GM19351 (cell line): ENCODE measurements around the gene NAA11.
A peak's percentile ranks its signal among the peaks of the same experiment; 100 is the strongest.
"Not testable (repeated sequence)": the region's sequence is repeated elsewhere in the genome, so short reads cannot be mapped to it uniquely, and the experiment has no call there.

Experiments used
- ATAC-seq: cut with Tn5 transposase; IDR thresholded peaks from one replicate; pipeline ENCODE4 v1.9.1; 2021; ENCODE audit warnings: mild to moderate bottlenecking, moderate library complexity; ENCODE audit not compliant: unreplicated experiment

The NAA11 gene

GRCh38 chr4:79308971-79309370 lies 16.9 kb downstream of the NAA11 start:
- ATAC-seq = no peak

- ATAC-seq = no peak
Observed at GRCh38 chr4:79308137-79308536, 17.7 kb downstream of the NAA11 start.

- ATAC-seq = no peak
Observed at GRCh38 chr4:79306795-79307194, 19.1 kb downstream of the NAA11 start.

- ATAC-seq = no peak
Observed at GRCh38 chr4:79300280-79300679, 25.6 kb downstream of the NAA11 start.

- no peak for ATAC-seq
Observed at GRCh38 chr4:79298484-79298883, 27.4 kb downstream of the NAA11 start.

- no peak for ATAC-seq
Observed at GRCh38 chr4:79298027-79298426, 27.8 kb downstream of the NAA11 start.

GRCh38 chr4:79297479-79297878 lies 28.4 kb downstream of the NAA11 start:
- no peak for ATAC-seq

GRCh38 chr4:79296768-79297428 lies 29.0 kb downstream of the NAA11 start:
- ATAC-seq = no peak

GRCh38 chr4:79295086-79295485 lies 30.8 kb downstream of the NAA11 start:
- no peak for ATAC-seq

- ATAC-seq = no peak
Observed at GRCh38 chr4:79294064-79294463, 31.8 kb downstream of the NAA11 start.

- peak; percentile 95 for ATAC-seq
Observed at GRCh38 chr4:79292008-79292407, 33.9 kb downstream of the NAA11 start.

GRCh38 chr4:79290376-79290775 lies 35.5 kb downstream of the NAA11 start:
- ATAC-seq = no peak

GRCh38 chr4:79288185-79288584 lies 37.7 kb downstream of the NAA11 start:
- ATAC-seq = no peak

GRCh38 chr4:79287718-79288117 lies 38.1 kb downstream of the NAA11 start:
- no peak for ATAC-seq

- no peak for ATAC-seq
Observed at GRCh38 chr4:79287076-79287475, 38.8 kb downstream of the NAA11 start.

GRCh38 chr4:79281566-79282359 lies 44.1 kb downstream of the NAA11 start:
- ATAC-seq = peak; percentile 54

- not testable (repeated sequence) for ATAC-seq
Observed at GRCh38 chr4:79277467-79277866, 48.4 kb downstream of the NAA11 start.

- no peak for ATAC-seq
Observed at GRCh38 chr4:79273915-79274314, 51.9 kb downstream of the NAA11 start.

GRCh38 chr4:79272761-79273160 lies 53.1 kb downstream of the NAA11 start:
- no peak for ATAC-seq

- no peak for ATAC-seq
Observed at GRCh38 chr4:79272126-79272525, 53.7 kb downstream of the NAA11 start.

- no peak for ATAC-seq
Observed at GRCh38 chr4:79267671-79268070, 58.2 kb downstream of the NAA11 start.
